ENCODE measurements around the gene KIF16B.

The KIF16B gene

DNA sequence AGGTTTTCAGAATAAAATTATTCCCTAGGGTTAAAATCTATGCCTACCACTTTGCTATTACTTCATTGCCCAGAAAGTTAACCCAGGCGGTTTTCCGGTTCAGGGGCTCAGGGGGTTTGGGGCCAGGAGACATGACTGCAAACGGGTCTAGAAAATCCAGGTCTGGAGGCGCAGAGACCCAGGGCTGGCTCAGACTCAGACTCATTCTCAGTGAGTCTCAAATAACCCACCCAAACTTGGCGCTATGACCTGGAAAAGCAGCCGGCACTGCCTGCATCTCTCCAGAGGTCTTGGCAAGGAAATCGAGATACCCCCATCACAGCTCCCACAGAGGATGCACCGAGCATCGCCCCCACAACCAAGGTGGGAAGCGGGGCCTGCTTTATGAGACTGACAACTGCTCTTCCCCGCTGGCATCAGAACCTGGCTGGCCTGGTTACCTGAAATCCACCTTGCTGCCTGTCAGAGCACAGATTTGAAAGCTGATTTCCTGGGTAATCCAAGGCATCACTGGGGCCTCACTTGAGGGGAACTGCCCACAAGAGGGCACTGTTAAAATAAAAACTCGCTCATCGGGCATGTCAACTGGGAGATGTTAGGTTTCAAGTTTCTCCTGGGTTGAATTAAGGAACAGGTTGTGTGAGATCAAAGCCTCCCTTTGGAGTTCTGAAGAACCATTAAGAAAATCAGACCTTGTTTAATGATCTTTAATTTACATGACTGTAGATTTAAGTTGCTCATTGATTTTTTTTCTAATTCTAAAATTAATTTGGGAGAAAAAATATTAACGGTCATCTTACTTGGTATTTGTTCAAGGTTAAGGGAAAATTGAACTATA is 55.1 kb downstream of the KIF16B start:
- no peak for DNase-seq

DNA sequence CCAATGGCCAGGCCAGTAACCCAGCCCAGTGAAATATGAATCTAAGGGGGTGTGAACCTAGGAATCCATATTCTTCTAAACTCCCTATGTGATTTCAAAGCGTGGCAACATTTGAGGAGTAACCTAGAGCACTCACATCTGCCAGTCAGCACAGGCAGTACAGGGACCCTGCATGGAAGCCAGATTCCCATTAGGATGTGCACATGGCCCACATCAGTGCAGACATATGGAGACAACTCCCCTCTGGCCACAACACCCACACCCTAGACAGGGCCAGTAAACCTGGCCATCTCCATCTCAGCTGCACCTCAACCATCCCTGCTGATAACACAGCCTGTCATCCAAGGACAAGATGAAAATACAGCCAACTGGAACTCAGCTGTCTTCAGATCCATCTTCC is 56.5 kb downstream of the KIF16B start:
- DNase-seq = no peak

DNA sequence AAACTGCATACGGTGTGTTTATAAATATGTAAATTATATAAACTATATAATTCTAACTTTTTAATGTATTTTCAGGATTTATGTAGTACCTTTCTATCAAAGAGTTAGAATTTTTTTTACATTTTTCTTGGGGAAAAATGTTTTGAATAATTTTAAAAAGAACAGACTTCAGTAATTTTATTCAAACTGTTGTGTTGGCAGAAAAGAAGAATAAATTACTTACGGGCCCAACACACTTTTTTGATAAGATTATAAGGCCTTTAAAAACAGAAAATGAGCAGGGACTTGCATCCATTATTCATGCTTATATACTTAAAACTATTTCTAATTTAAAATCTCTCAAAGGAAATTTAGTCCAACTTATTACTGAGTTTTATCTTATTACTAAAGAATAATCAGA is 58.2 kb downstream of the KIF16B start:
- DNase-seq = no peak

DNA sequence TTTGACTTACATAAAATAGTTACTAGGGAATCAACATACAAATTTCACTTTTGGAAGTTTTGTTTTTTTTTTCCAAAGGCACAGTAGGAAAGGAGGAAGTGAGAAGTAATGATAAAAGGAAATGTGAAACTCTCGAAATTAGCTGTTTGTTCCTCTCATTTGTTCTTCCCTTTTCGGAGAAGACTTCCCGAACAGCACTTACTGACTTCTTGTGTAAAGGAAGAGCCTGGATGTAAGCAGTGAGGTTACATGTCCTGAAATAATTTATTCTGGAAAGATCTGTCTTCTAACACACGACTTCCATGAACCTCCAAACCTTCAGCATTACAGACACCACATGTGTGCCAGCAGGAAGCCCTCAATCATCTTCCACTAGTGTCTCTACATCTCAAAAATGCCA is 59.1 kb downstream of the KIF16B start:
- DNase-seq = no peak

DNA sequence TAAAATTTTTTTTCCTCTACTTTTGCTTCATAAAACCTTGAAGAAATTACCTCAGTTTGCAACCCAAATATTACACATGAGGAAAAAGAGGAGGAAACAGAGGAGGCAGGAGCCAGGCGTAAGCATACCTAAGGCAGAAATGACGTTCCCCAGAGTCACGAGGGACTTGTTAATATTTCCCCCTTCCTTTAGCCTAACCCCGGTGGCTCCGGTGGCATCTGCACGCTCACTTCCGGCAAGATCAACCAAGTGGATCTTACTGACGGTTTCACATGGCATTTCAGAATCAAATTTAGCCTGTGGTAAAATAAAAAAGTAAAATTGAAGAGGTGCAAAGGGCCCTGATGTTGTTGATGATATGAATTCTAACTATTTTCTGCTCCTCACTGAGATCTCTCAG is 67.4 kb downstream of the KIF16B start:
- no peak for DNase-seq

DNA sequence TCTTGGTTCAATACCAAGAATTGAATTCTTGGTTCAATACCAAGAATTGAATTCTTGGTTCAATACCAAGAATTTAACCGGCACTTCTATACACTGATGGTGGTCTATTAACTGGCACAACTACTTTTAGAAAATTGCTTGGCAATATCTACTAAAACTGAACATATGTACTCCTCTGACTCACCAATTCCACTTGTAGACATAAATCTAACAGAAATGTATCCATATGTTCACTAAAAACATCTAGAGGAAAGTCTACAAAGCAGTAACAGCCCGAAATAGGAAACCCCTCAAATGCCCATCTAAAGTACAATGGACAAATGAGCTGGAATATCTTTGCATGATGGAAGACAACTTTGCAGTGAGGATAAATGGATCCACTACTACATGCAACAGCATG is 71.9 kb downstream of the KIF16B start:
- no peak for DNase-seq

DNA sequence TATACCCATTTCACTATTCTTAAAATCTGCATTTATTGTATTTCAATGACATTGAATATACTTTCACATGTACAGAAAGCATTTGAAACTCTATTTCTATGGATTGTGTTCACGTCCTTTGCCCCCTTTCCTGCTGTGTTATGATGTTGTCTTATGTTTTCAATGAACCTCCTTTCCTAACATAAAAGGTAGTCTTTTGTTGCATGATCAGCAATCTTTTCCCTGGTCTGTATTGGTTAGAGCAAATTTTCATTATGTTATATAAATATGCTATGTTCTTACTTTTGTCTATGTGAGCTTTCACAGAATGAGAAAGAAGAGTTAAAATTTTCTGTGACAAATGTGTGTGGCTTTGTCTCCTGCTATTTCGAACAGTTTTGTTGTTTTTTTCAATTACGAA is 73.1 kb downstream of the KIF16B start:
- no peak for DNase-seq

DNA sequence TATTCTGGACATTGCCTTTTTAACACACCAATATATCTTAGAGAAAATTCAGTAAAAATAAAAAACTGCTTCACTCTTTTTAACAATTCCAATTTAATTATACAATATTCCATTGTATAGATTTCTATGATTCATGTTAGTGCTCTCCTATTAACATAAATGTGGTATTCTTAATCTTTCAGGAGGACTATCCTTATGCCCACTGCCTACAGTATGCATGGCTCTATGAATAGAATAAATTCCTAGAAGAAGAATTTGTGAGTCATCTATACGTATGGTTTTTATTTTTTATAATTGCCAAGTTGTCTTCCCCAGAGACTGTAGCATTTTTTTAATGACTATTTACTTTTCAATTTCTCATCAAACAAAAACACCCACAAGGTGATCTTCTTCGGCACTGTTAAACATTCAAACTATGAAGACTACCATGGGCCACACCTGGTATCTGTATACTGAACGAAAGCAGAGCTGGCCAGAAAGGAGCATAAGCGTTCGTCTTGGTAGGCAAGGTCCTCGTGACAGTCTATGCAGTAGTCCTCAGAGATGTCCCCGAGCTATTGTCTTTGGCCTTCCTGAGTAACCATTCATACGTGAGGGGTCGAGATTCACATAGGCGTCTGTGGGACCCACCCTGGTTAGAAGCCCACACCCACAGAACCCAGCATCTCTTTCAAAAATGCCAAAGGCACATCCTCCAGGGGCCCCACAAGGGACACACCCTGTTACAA is 74.6 kb downstream of the KIF16B start:
- no peak for DNase-seq

DNA sequence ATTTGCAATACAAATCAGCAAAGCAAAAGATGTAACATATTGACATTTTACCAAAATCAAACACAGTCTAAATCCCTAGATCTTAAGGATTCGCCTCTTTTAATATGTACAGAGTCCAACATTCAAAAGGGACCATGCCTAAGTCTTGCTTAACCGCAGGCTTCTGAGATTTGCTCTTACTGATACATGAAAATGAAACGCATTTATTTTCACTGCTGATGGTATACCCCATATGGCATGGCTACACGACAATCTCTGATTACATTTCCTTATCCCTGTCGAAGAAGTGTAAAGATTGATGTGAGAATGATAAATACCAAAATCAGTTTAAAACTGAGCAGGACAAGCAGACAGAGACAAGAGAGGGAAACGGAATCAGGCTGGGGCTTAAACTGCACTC is 75.4 kb downstream of the KIF16B start:
- no peak for DNase-seq

DNA sequence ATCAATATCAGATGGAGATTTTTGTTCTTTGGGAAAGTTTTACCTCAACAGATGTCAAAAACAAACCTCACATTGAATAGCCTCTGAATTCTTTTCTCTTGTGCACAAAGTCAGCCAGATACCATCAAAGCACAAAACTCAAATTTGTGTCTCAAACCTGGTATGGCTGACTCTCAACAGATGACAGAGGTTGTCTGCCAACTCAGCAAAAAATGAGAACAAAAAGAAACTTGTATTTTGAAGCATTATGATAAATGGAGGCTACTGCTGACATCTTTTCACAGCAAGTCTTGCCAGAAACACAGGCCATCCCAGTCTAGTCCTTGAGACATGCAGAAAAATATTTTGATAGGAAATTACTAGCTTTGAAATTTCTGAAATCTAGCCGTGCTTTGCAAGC is 79.8 kb downstream of the KIF16B start:
- DNase-seq = no peak

DNA sequence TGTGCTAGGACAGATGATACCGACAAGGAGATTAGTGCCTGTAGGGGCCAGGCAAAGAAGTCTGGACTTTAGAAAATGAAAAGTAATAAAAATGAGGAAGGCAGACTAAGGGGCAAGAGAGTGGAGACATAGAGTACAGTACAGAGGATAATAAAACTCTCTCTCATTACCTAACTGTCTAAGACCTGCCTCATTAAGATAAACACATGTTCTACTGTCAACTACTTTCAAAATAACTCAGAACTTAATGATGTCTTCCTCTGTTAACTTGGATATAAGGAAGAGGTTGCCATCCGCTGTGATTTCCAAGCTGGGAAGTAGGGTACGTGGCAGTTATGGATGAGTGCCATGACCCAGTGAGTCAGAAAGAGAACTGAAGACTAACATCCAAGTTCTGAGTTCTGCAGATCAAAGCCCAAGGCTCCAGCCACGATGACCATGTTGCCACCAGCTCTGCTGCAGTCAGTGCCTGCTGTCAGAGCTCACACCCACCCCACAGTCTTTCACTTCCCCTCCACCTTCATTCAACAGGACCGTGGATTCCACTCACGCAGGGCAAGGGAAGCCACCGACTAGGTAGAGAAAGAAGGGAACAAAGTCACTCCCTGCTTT is 81.8 kb downstream of the KIF16B start:
- DNase-seq = no peak

DNA sequence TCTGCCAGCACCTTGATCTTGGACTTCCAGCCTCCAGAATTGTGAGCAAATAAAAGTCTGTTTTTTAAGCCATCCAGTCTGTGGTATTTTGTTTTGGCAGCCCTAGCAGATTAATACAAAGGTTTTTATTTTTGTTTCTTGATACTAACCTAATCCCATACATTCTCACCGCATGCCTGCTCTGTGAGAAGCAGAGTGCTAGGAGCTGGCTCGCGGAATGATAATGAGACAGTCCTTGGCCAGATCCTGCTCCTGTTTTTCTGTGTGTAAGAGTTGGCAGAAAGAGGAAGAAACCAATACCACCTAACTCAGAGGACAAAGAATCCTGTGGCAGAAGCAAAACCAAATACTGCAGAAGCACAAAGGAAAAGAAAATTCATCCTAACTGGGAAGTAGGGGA is 82.6 kb downstream of the KIF16B start:
- DNase-seq = no peak

DNA sequence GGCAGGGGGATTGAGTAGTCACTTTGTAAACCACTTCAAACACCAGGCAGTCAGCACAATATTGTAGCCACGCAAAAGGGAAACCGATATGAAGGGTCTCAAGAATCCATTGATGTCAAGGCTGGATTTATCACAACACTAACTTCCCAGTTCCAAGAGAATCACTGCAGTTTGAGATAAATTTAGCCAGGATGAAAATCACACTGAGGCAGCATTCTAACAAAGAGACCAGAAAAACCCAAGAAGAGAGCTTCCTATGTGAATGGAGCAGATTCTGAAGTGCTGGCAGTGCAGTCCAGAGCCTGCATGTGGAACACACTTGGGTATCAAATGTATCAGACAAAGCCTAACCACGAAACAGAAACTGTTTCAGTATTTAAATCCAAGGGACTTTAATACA is 84.6 kb downstream of the KIF16B start:
- no peak for DNase-seq

DNA sequence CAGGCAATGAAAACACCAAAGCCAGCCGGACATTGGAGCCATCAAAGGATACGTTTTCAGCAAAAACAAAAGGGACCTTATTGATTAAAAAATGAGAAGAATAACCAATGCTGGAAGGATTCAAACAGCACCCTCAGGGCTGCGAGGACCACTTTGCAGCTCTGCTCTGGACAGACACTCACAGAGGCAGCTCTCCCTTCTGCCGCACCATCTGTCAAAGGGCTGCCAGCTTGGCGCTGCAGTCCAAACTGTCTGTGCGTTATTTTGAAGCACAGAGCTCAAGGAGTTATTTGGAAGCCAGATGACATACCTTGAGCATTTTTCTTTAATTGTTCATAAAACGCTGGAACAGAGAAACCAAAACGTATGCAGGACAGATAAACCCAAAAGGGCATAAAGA is 85.2 kb downstream of the KIF16B start:
- no peak for DNase-seq

DNA sequence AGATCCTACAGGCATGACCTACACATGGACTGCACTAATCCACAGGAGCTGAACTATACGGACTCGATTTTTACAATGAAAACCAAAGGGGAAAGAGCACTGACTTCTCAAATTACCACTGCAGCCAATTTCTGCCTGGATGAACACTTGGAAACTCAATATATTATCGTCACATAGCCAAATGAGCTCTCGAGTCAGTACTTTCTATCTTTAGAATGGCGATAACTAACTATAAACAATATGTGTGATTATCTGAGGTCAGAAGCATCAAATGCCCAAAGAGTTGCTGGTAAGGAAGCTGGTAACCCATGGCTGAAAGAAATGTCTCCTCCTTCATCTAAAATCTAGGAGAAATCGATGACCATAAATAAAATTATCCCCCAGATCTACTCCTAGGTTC is 86.7 kb downstream of the KIF16B start:
- DNase-seq = no peak

DNA sequence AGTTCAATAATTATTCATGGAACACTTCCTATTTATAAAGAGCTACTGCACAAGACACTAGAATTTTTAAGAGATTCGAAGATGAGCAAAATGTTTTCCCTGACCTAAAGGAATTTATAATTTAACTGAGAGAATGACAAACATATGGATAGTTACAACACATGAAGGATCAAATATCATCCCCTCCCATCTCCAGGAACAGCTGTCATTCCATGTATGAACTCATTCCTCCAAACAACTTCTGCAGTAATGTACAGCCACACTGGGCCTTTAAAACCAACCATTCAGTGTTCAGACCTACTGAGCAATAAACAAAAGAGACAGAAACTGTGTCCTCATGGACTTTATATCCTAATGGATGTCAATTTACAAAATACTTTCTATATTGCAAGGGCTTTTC is 87.8 kb downstream of the KIF16B start:
- no peak for DNase-seq

DNA sequence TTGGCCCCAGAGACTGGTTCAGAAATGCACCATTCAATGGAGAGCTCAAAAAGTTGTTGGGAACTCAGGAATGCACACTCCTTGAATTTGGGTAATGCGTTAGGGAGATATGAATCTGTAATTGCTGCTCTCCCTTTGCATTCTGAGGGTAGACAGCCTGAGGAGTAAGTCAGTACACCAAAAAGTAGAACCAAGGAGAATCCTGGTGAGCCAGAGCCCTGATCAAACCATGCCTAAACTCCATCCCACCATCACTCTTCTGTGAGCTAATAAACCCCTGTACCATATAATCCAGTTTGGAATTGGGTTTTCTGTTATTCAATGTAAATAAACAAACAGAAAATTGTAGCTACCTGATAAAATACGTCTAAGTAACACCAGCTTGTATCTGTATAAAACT is 90.2 kb downstream of the KIF16B start:
- no peak for DNase-seq

DNA sequence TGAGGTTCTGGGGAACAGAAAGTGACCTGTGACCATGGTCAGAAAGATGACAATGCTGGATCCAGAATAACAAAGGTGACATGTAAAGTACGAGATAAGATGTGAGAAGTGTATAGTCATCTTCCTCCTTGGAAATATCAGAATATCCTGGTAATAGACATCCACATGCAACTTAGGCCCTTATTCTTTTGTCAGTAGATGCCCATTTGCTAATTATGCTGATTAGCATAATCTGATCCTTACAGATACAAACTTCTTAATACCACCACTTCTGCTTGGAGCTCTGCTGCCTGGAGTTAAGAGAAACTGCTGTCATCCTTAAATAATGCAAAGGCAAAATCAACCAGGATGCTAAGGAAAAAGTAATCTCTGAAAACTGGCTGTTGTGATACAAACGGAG is 91.3 kb downstream of the KIF16B start:
- DNase-seq = no peak

DNA sequence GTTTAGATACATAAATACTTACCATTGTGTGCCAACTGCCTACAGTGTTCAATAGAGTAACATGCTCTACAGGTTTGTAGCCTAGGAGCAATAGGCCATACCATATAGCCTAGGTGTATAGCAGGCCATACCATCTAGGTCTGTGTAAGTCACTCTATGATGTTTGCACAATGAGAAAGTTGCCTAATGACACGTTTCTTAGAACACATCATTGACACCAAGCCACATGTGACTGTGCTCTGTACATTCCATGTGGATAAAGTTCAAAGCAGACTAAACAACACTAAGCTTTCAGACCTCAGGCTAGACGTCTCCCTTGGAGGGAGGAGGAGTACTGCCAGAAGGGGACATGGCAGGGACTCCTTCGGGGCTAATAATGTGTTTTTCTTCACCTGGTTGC is 93.6 kb downstream of the KIF16B start:
- no peak for DNase-seq

DNA sequence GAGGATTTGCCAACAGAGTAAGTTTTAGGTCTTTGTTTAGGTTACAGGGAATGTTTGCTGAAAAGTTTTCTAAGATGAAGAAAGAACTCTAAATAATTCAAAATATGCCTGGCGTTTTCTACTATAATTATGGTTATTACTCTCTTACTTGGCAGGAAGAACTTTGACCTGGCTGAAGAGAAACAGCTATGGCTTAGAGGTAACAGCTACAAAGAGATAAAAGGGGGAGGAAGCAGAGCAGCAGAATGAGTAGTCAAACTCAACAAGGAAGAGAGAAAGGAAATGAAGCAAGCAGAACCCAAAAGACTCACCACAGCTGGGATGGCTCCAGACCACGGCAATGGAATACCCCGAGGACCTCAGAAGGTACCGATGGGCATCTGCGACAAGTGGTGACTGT is 95.6 kb downstream of the KIF16B start:
- no peak for DNase-seq

DNA sequence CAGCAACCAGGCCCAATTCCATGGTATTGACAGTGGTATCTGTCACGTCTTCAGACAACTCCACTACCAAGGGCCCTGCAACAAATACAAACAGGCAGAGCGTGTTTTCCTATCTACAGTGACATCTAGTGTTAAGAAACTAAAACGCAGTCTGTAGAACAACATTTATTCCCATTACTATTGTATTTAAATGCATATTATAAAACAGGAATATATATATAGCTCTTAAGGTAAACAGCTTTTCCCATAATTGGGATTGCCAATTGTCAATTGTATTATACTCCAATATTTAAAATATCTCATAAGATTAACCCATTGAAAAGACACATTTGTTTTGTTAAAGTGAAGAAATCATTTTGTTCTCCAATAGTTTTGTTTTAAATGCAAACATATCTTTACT is 97.2 kb downstream of the KIF16B start:
- DNase-seq = peak; percentile 12

DNA sequence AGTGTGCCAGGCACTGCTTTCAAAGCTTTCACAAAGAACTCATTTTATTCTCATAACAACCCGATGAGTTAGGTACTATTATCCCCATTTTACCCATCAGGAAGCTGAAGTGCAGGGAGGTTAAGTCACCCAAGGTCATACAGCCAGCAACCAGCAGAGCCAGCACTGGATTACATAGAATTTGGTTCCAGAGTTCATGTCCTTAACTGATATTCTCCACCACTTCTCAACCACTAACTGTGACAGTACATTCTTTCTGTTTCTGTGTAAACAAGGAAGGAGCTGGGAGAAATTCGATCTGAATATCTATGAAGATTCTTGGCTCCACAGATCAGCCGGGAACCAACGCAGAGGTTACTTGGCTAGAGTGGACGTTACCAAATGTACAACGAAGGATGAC is 98.0 kb downstream of the KIF16B start:
- DNase-seq = peak; percentile 14

DNA sequence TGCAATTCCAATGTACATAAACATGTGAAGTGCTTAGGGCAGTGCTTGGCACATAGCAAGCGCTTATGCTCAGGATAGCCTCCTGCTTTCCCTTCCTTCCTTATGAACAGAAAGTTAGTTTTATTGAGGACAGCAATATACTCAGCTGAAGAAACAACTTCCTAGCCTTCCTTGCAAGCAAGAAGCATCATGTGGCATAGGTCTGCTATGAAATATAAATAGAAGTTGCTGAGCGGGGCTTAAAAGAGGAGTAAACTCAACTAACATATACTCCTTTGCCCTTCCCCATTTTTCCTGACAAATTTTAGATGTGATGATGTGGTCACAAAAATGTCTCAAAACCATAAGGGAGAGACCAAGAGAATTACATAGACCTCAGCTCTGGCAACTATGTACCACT is 98.9 kb downstream of the KIF16B start:
- no peak for DNase-seq

All from DMS79 treated with DMSO at 0.1 percent for 48 hours (cell line).